ENCODE measurements around the gene HEBP1. TPM values are rescaled to one million over a fixed set of nuclear protein-coding genes. Genes with fewer than 3 reads are reported as not detected.

HEBP1 gene
- total RNA-seq, 1 experiment from 2014 or later: 22.2 TPM

DNA sequence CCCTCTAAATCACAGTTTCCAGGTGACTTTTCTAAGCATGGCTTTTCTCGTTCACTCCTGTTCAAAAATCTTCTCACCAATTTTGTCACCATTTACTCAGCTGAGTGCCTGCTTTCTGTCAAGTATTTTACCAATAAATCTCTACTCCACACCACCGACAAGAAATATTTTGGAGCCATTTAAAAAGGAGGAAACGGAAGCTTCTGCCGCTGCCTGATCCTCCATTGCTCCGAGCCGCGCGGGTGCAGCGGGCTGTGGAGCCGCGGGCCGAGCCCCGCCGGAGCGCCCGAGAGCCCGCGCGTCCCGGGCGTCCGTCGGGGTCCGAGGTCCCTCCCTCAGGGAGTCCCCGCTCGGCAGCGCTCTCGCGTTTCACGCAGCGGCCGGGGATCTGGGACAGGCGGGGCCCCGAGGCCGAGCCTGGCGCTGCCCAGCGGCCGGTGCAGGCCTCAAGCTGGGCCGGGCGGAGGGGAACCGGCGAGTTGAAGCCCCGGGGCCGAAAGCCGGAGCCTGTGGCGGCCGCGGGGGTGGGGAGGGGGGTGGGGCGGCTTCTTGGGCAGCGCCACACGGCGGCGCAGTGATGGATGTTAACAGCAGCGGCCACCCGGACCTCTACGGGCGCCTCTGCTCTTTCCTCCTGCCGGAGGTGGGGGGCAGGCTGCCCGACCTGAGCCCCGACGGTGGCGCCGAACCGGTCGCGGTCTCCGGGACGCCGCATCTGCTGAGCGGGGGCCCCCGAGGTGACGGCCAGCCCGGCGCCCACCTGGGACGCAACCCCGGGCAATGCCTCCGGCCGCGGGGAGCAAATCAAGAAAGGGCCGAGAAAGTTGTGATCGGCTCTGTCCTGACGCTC lies 1.1 kb upstream of the HEBP1 start:
- Histone ChIP-seq H2BK15ac (ENCODE audit: low read depth, low read length) (no peak overlapping the region), H2BK5ac (ENCODE audit: insufficient read length, low read length) (no peak overlapping the region), H3K4me1 (ENCODE audit: insufficient read depth, low read length) (peaks cover 4% of the 10 kb centered on the region; the same call in 1 of the 2 replicates), H2BK12ac (ENCODE audit: insufficient read length, low read depth, low read length) (no peak overlapping the region), H3K79me2 (ENCODE audit: insufficient read depth, low read length) (no peaks in the 10 kb centered on the region), H3K27ac (ENCODE audit: insufficient read length, low read depth, low read length) (no peak overlapping the region), H4K20me1 (ENCODE audit: control insufficient read depth, insufficient read depth, insufficient read length) (no peaks in the 10 kb centered on the region), H2BK20ac (ENCODE audit: low read depth, low read length, poor library complexity, severe bottlenecking) (no peak overlapping the region), H3K9me3 (ENCODE audit: control insufficient read depth, low read depth, low read length) (no peaks in the 10 kb centered on the region), H3K56ac (ENCODE audit: insufficient read length, low read depth, low read length) (no peak overlapping the region), H3K23me2 (ENCODE audit: insufficient read length, low read depth, low read length, poor library complexity, severe bottlenecking) (peaks cover 18% of the 10 kb centered on the region), H3K4me2 (ENCODE audit: insufficient read depth, insufficient read length, low read length) (peak overlapping the region; percentile 84), H3K23ac (ENCODE audit: insufficient read length, low read depth, low read length) (no peak overlapping the region), H4K5ac (ENCODE audit: insufficient read length, low read depth, low read length) (no peak overlapping the region), H3T11ph (ENCODE audit: low read length) (no peak overlapping the region), H3K14ac (ENCODE audit: insufficient read depth, low read length) (peak overlapping the region; percentile 54), H3K79me1 (ENCODE audit: insufficient read depth, low read depth, low read length, poor library complexity, severe bottlenecking) (no peaks in the 10 kb centered on the region), H3K18ac (ENCODE audit: insufficient read length, low read depth, low read length) (peak overlapping the region; percentile 58), H2BK120ac (ENCODE audit: low read depth, low read length, poor library complexity, severe bottlenecking) (no peak overlapping the region), H4K91ac (ENCODE audit: insufficient read length, low read depth, low read length) (no peak overlapping the region), H2AFZ (ENCODE audit: low read length) (no peak overlapping the region), H3K9ac (ENCODE audit: extremely low read depth, insufficient read length, low read length) (peak overlapping the region; percentile 40), H3K27me3 (ENCODE audit: insufficient read depth, low read length) (no peaks in the 10 kb centered on the region; the same call in 1 of the 2 replicates), H4K8ac (replicated peaks; ENCODE audit: insufficient read length, low read depth, low read length) (no peak overlapping the region), H3K4ac (ENCODE audit: low read depth, low read length) (no peak overlapping the region), H2AK5ac (ENCODE audit: insufficient read length, low read length) (no peak overlapping the region)
- peak; percentile 75 for DNase-seq
- Mint-ChIP-seq H3K9me3 (peaks cover 0 to 3% of the 10 kb centered on the region in 2 experiments; a peak in 2 of 5 replicates), H3K36me3 (ENCODE audit: insufficient read depth in 1 of 3, low read depth in 3 of 3) (peaks cover 4 to 15% (median 14%) of the 10 kb centered on the region in 3 experiments), H3K4me3 (peak overlapping the region; percentile 88 to 96), H3K27me3 (ENCODE audit: low read depth) (peaks cover 27% of the 10 kb centered on the region), H3K27ac (peak overlapping the region; percentile 24 to 90 (median 82); a peak in 6 of 7 replicates), H3K4me1 (peaks cover 42 to 43% of the 10 kb centered on the region in 2 experiments)
- WGBS (ENCODE audit: extremely low coverage, insufficient read length, low lambda C conversion rate): no CpG with 5 or more reads among the region's 82 CpGs
- TF ChIP-seq, protein P1, sequence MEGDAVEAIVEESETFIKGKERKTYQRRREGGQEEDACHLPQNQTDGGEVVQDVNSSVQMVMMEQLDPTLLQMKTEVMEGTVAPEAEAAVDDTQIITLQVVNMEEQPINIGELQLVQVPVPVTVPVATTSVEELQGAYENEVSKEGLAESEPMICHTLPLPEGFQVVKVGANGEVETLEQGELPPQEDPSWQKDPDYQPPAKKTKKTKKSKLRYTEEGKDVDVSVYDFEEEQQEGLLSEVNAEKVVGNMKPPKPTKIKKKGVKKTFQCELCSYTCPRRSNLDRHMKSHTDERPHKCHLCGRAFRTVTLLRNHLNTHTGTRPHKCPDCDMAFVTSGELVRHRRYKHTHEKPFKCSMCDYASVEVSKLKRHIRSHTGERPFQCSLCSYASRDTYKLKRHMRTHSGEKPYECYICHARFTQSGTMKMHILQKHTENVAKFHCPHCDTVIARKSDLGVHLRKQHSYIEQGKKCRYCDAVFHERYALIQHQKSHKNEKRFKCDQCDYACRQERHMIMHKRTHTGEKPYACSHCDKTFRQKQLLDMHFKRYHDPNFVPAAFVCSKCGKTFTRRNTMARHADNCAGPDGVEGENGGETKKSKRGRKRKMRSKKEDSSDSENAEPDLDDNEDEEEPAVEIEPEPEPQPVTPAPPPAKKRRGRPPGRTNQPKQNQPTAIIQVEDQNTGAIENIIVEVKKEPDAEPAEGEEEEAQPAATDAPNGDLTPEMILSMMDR (conservative IDR thresholded peaks at IDR 0.05): peak; percentile 53; the same call in 2 of the 3 replicates

All from H9 (cell line).